ENCODE data around the gene HBE1. TPM values are rescaled to one million over a fixed set of nuclear protein-coding genes. Genes with fewer than 3 reads are reported as not detected.
A peak's percentile ranks its signal among the peaks of the same experiment; 100 is the strongest.

Gene HBE1
- polyA plus RNA-seq, 4 donors = 1.9 TPM; not detected in 3

DNA sequence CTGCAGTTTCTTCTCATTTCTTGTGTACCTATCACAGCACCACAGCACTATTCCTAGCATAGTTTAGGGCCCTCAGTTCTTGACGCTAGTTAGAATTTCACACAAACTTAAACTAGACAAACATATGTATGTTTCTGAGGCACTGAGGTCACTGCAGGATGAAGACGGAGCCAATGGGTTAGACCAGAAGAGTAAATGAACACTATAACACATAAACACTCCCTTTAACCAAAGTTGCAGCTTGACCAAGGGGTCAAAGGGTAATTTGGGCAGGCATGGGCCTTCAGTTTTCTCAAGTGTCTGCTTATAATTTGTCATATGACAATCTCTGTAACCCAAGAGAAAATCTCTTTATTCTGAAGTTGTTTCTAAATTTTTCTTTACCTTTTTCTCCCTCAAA lies 12.9 kb upstream of the HBE1 start:
- no peaks in the 10 kb centered on the region for H3K36me3 ChIP-seq (ENCODE audit: control insufficient read depth in 3 of 3, insufficient read depth in 2 of 3, low read depth in 1 of 3, low read length in 3 of 3)
- no peaks in the 10 kb centered on the region for H3K9me3 ChIP-seq (ENCODE audit: control insufficient read depth in 2 of 2, insufficient read depth in 1 of 2, low read depth in 1 of 2, low read length in 1 of 2)
- DNase-seq (no peak), FAIRE-seq (no peak)
- no peaks in the 10 kb centered on the region for H3K4me1 ChIP-seq (ENCODE audit: control insufficient read depth in 3 of 3, insufficient read depth in 2 of 3, low read depth in 1 of 3, low read length in 2 of 3)
- no peak overlapping the region for H3K4me3 ChIP-seq (ENCODE audit: low read depth in 1 of 3, low read length in 3 of 3)
- H3K27ac ChIP-seq (ENCODE audit: low read depth in 1 of 3, low read length in 2 of 3) = no peak overlapping the region
- WGBS, 3 donors = 60 to 74% (median 67%) methylated on average over 2 of the region's 2 CpGs
- H3K27me3 ChIP-seq (ENCODE audit: control insufficient read depth in 3 of 3, insufficient read depth in 3 of 3, low read length in 3 of 3) = no peaks in the 10 kb centered on the region

DNA sequence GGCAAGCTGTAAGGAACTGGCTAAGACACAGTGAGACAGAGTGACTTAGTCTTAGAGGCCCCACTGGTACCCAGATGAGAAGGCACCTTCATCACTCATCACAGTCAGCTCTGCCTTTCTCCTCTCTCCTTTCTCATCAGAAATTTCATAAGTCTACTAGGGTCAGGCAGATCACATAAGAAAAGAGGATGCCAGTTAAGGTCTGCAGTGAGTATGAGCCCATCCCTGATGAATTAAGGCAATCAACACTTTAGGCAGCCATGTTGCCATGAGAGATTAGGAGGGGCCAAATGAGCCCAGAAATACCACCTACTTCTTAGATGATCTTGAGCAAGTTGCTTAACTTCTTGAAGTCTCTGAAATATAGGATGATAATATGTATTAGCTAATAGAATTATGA lies 11.9 kb upstream of the HBE1 start:
- DNase-seq = no peak

DNA sequence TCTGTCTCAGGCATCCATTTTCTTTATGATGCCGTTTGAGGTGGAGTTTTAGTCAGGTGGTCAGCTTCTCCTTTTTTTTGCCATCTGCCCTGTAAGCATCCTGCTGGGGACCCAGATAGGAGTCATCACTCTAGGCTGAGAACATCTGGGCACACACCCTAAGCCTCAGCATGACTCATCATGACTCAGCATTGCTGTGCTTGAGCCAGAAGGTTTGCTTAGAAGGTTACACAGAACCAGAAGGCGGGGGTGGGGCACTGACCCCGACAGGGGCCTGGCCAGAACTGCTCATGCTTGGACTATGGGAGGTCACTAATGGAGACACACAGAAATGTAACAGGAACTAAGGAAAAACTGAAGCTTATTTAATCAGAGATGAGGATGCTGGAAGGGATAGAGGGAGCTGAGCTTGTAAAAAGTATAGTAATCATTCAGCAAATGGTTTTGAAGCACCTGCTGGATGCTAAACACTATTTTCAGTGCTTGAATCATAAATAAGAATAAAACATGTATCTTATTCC lies 10.9 kb upstream of the HBE1 start:
- no peaks in the 10 kb centered on the region for H3K36me3 ChIP-seq (ENCODE audit: control insufficient read depth in 3 of 3, insufficient read depth in 2 of 3, low read depth in 1 of 3, low read length in 3 of 3)
- H3K4me3 ChIP-seq (ENCODE audit: low read depth in 1 of 3, low read length in 3 of 3) = no peak overlapping the region
- peak in 1 of 2 donors; percentile 13 for DNase-seq
- FAIRE-seq = no peak
- 45 to 48% (median 48%) methylated on average over 3 of the region's 3 CpGs for WGBS, 3 donors
- H3K4me1 ChIP-seq (ENCODE audit: control insufficient read depth in 3 of 3, insufficient read depth in 2 of 3, low read depth in 1 of 3, low read length in 2 of 3) = no peaks in the 10 kb centered on the region
- H3K27me3 ChIP-seq (ENCODE audit: control insufficient read depth in 3 of 3, insufficient read depth in 3 of 3, low read length in 3 of 3) = no peaks in the 10 kb centered on the region
- H3K27ac ChIP-seq (ENCODE audit: low read depth in 1 of 3, low read length in 2 of 3) = no peak overlapping the region
- no peaks in the 10 kb centered on the region for H3K9me3 ChIP-seq (ENCODE audit: control insufficient read depth in 2 of 2, insufficient read depth in 1 of 2, low read depth in 1 of 2, low read length in 1 of 2)

More for the DNA sequence above, 11.9 kb upstream of the HBE1 start:
- Histone ChIP-seq H3K4me1 (ENCODE audit: control insufficient read depth in 3 of 3, insufficient read depth in 2 of 3, low read depth in 1 of 3, low read length in 2 of 3) (no peaks in the 10 kb centered on the region), H3K4me3 (ENCODE audit: low read depth in 1 of 3, low read length in 3 of 3) (no peak overlapping the region), H3K36me3 (ENCODE audit: control insufficient read depth in 3 of 3, insufficient read depth in 2 of 3, low read depth in 1 of 3, low read length in 3 of 3) (no peaks in the 10 kb centered on the region), H3K9me3 (ENCODE audit: control insufficient read depth in 2 of 2, insufficient read depth in 1 of 2, low read depth in 1 of 2, low read length in 1 of 2) (no peaks in the 10 kb centered on the region), H3K27me3 (ENCODE audit: control insufficient read depth in 3 of 3, insufficient read depth in 3 of 3, low read length in 3 of 3) (no peaks in the 10 kb centered on the region), H3K27ac (ENCODE audit: low read depth in 1 of 3, low read length in 2 of 3) (no peak overlapping the region)
- no peak for FAIRE-seq

DNA sequence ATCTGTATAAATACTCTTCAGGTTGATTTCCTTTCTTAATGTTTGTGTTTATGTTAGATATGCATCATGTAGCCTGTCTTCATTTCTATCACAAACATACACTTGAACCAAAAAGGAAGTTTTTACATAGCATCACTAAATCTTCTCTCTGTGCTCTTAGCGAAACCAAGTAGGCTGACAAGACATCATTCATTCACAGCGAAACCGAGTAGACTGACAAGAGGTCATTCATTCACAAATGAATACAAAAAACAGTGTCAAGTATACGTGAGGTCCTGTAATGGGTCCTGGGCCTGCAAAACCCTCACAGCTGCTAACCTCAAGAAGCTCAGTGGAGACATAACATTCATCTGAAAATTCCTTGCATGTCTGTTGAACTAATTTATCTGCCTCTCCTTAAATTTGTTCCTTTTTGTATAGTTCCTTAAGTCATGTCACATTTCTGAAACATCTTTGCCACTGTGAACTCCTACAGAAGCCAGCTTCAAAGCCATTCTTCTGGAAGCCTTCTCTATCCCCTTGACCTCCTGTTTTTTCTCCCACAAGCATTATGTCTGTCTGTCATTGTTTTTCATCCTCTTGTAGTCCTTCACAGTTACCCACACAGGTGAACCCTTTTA lies 9.8 kb upstream of the HBE1 start:
- DNase-seq (no peak), FAIRE-seq (no peak)
- Histone ChIP-seq H3K27me3 (ENCODE audit: control insufficient read depth in 3 of 3, insufficient read depth in 3 of 3, low read length in 3 of 3) (no peaks in the 10 kb centered on the region), H3K4me1 (ENCODE audit: control insufficient read depth in 3 of 3, insufficient read depth in 2 of 3, low read depth in 1 of 3, low read length in 2 of 3) (no peaks in the 10 kb centered on the region), H3K4me3 (ENCODE audit: low read depth in 1 of 3, low read length in 3 of 3) (no peak overlapping the region), H3K36me3 (ENCODE audit: control insufficient read depth in 3 of 3, insufficient read depth in 2 of 3, low read depth in 1 of 3, low read length in 3 of 3) (no peaks in the 10 kb centered on the region), H3K27ac (ENCODE audit: low read depth in 1 of 3, low read length in 2 of 3) (no peak overlapping the region), H3K9me3 (ENCODE audit: control insufficient read depth in 2 of 2, insufficient read depth in 1 of 2, low read depth in 1 of 2, low read length in 1 of 2) (no peaks in the 10 kb centered on the region)
- WGBS, 3 donors = 66 to 76% (median 74%) methylated on average over 4 of the region's 4 CpGs

DNA sequence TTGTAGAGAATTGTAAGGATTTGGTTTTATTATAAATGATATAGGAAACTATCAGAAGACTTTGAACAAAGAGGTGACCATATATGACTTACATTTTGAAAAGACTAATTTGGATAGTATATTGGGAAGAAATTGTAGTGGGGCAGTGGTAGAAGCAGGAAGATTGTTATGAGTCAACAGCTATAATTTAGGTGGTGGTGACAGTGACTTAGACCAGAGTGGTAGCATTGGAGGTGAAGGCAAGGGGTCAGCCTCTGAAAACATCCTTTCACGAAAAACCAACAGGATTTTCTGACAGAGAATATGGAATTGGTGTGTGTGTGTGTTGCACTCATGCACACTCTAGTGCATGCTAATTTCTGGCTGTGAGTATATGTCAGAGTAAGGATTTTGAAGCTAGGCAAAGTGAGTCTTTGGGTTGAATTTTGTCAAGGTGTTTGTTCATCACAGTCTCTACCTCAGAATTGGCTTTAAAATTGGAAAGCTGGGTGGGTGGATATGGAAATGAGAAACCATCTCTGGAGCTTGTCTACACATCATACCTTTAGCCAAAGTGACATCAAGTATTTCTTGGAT lies 8.2 kb upstream of the HBE1 start:
- Histone ChIP-seq H3K36me3 (ENCODE audit: control insufficient read depth in 3 of 3, insufficient read depth in 2 of 3, low read depth in 1 of 3, low read length in 3 of 3) (no peaks in the 10 kb centered on the region), H3K27ac (ENCODE audit: low read depth in 1 of 3, low read length in 2 of 3) (no peak overlapping the region), H3K9me3 (ENCODE audit: control insufficient read depth in 2 of 2, insufficient read depth in 1 of 2, low read depth in 1 of 2, low read length in 1 of 2) (no peaks in the 10 kb centered on the region), H3K4me1 (ENCODE audit: control insufficient read depth in 3 of 3, insufficient read depth in 2 of 3, low read depth in 1 of 3, low read length in 2 of 3) (no peaks in the 10 kb centered on the region), H3K27me3 (ENCODE audit: control insufficient read depth in 3 of 3, insufficient read depth in 3 of 3, low read length in 3 of 3) (no peaks in the 10 kb centered on the region), H3K4me3 (ENCODE audit: low read depth in 1 of 3, low read length in 3 of 3) (no peak overlapping the region)
- no peak for FAIRE-seq
- 48 to 67% (median 58%) methylated on average over 1 of the region's 1 CpG for whole genome bisulfite sequencing, 3 donors
- DNase-seq = no peak

DNA sequence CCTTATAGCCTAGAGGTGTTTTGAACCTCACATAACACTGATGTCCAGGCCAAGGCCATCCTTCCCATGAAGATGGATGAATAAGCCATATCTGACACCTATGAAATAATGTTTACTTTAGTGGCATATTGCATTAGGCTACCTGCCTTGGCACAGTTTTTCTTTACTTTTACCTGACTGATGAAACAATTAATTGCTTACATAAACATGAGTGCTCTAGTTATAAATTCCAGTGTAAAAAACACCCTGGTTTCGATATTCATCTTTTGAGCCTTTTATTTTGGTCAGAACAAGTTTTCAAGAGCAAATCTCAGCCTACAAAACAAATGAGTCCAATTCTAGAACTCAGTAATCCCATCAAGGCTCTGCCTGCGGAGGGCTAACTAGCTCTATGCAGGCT lies 7.0 kb upstream of the HBE1 start:
- FAIRE-seq = no peak
- Histone ChIP-seq H3K27me3 (ENCODE audit: control insufficient read depth in 3 of 3, insufficient read depth in 3 of 3, low read length in 3 of 3) (no peaks in the 10 kb centered on the region), H3K36me3 (ENCODE audit: control insufficient read depth in 3 of 3, insufficient read depth in 2 of 3, low read depth in 1 of 3, low read length in 3 of 3) (no peaks in the 10 kb centered on the region), H3K27ac (ENCODE audit: low read depth in 1 of 3, low read length in 2 of 3) (no peak overlapping the region), H3K9me3 (ENCODE audit: control insufficient read depth in 2 of 2, insufficient read depth in 1 of 2, low read depth in 1 of 2, low read length in 1 of 2) (no peaks in the 10 kb centered on the region), H3K4me1 (ENCODE audit: control insufficient read depth in 3 of 3, insufficient read depth in 2 of 3, low read depth in 1 of 3, low read length in 2 of 3) (no peaks in the 10 kb centered on the region), H3K4me3 (ENCODE audit: low read depth in 1 of 3, low read length in 3 of 3) (no peak overlapping the region)
- DNase-seq = no peak
- WGBS, 3 donors = 69 to 81% (median 72%) methylated on average over 2 of the region's 2 CpGs

DNA sequence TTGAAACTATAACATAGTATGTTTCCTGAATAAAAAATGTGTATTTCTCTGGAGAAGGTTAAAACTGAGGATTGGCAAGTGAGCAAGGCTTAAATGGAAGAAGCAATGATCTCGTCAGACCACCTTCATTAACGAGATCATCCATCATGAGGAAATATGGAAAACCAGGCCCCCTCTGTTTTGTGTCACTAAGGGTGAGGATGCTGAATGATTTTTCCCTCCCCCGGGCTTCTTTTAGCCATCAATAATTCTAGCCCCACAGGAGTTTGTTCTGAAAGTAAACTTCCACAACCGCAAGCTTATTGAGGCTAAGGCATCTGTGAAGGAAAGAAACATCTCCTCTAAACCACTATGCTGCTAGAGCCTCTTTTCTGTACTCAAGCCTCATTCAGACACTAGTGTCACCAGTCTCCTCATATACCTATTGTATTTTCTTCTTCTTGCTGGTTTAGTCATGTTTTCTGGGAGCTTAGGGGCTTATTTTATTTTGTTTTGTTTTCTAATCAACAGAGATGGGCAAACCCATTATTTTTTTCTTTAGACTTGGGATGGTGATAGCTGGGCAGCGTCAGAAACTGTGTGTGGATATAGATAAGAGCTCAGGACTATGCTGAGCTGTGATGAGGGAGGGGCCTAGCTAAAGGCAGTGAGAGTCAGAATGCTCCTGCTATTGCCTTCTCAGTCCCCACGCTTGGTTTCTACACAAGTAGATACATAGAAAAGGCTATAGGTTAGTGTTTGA lies 5.8 kb upstream of the HBE1 start:
- H3K27ac ChIP-seq (ENCODE audit: low read depth in 1 of 3, low read length in 2 of 3) = no peak overlapping the region
- H3K9me3 ChIP-seq (ENCODE audit: control insufficient read depth in 2 of 2, insufficient read depth in 1 of 2, low read depth in 1 of 2, low read length in 1 of 2) = no peaks in the 10 kb centered on the region
- no peaks in the 10 kb centered on the region for H3K27me3 ChIP-seq (ENCODE audit: control insufficient read depth in 3 of 3, insufficient read depth in 3 of 3, low read length in 3 of 3)
- no peak for FAIRE-seq
- no peak for DNase-seq
- no peak overlapping the region for H3K4me3 ChIP-seq (ENCODE audit: low read depth in 1 of 3, low read length in 3 of 3)
- WGBS, 3 donors = 57 to 72% (median 60%) methylated on average over 6 of the region's 6 CpGs
- H3K36me3 ChIP-seq (ENCODE audit: control insufficient read depth in 3 of 3, insufficient read depth in 2 of 3, low read depth in 1 of 3, low read length in 3 of 3) = no peaks in the 10 kb centered on the region
- H3K4me1 ChIP-seq (ENCODE audit: control insufficient read depth in 3 of 3, insufficient read depth in 2 of 3, low read depth in 1 of 3, low read length in 2 of 3) = no peaks in the 10 kb centered on the region

DNA sequence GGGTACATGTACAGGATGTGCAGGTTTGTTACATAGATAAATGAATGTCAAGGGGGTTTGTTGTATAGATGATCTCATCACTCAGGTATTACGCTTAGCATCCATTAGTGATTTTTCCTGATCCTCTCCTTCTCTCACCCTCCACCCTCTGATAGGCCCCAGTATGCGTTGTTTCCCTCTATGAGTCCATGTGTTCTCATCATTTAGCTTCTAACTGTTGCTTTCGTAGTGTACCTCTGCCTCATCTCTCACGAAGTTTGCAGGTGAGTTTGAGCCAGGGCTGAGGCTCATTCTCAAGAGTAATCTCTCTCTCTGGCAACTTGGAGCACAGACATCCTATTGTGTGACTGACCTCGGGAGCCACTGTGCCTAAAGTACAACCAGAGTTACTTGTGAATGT lies 4.7 kb upstream of the HBE1 start:
- H3K9me3 ChIP-seq (ENCODE audit: control insufficient read depth in 2 of 2, insufficient read depth in 1 of 2, low read depth in 1 of 2, low read length in 1 of 2) = no peaks in the 10 kb centered on the region
- no peaks in the 10 kb centered on the region for H3K36me3 ChIP-seq (ENCODE audit: control insufficient read depth in 3 of 3, insufficient read depth in 2 of 3, low read depth in 1 of 3, low read length in 3 of 3)
- no peak overlapping the region for H3K4me3 ChIP-seq (ENCODE audit: low read depth in 1 of 3, low read length in 3 of 3)
- no peak for DNase-seq
- H3K27me3 ChIP-seq (ENCODE audit: control insufficient read depth in 3 of 3, insufficient read depth in 3 of 3, low read length in 3 of 3) = no peaks in the 10 kb centered on the region
- H3K27ac ChIP-seq (ENCODE audit: low read depth in 1 of 3, low read length in 2 of 3) = no peak overlapping the region
- WGBS, 3 donors = 63 to 69% (median 69%) methylated on average over 5 of the region's 5 CpGs
- FAIRE-seq = no peak
- no peaks in the 10 kb centered on the region for H3K4me1 ChIP-seq (ENCODE audit: control insufficient read depth in 3 of 3, insufficient read depth in 2 of 3, low read depth in 1 of 3, low read length in 2 of 3)

Data from small intestine (tissue), 7 donors.